BE2C (cell line): ENCODE measurements around the gene C1QTNF8.

Experiments
- DNase-seq: peaks from one replicate; pipeline ENCODE4 v3.0.0-alpha.2; 2020
- H3K27me3 ChIP-seq: fragments of 250-450 bp; sonication (Bioruptor Pico); 2 replicates; pipeline ENCODE4 v1.5.1; 2020; ENCODE audit warnings: mild to moderate bottlenecking
- H3K36me3 ChIP-seq: fragments of 250-450 bp; sonication (Bioruptor Pico); 2 replicates; pipeline ENCODE4 v1.5.1; 2020; ENCODE audit warnings: mild to moderate bottlenecking
- H3K4me1 ChIP-seq: fragments of 250-450 bp; sonication (Bioruptor Pico); 2 replicates; pipeline ENCODE4 v1.5.1; 2020
- H3K4me3 ChIP-seq: 2 replicates; pipeline ENCODE4 v1.5.1; 2011; ENCODE audit warnings: low read depth, low read length
- H3K9me3 ChIP-seq: fragments of 250-450 bp; sonication (Bioruptor Pico); 2 replicates; pipeline ENCODE4 v1.5.1; 2020
- CTCF ChIP-seq: IDR thresholded peaks from 2 replicates; pipeline ENCODE4 v1.5.1; 2012; ENCODE audit warnings: mild to moderate bottlenecking, low read depth, low read length

C1QTNF8 gene

GRCh38 chr16:1049976-1050247, 46.1 kb downstream of the C1QTNF8 start:
- no peak for TF ChIP-seq CTCF
- peaks cover 19% of the 10 kb centered on the region for H3K4me1 ChIP-seq
- no peaks in the 10 kb centered on the region for H3K27me3 ChIP-seq

GRCh38 chr16:1049113-1049975, 46.7 kb downstream of the C1QTNF8 start:
- H3K27me3 ChIP-seq = peaks cover 4% of the 10 kb centered on the region
- DNase-seq = no peak

More at GRCh38 chr16:1049976-1050247, 46.1 kb downstream of the C1QTNF8 start:
- Histone ChIP-seq H3K36me3 (no peaks in the 10 kb centered on the region), H3K4me3 (no peak overlapping the region), H3K9me3 (no peaks in the 10 kb centered on the region)
- DNase-seq = no peak

GRCh38 chr16:1048442-1049112, 47.5 kb downstream of the C1QTNF8 start:
- DNase-seq = peak; percentile 94

More at GRCh38 chr16:1049113-1049975, 46.7 kb downstream of the C1QTNF8 start:
- Histone ChIP-seq H3K4me1 (peaks cover 16% of the 10 kb centered on the region), H3K4me3 (no peak overlapping the region), H3K9me3 (no peaks in the 10 kb centered on the region), H3K36me3 (no peaks in the 10 kb centered on the region)
- no peak for TF ChIP-seq CTCF

GRCh38 chr16:1047801-1048200, 48.2 kb downstream of the C1QTNF8 start:
- Histone ChIP-seq H3K27me3 (peaks cover 8% of the 10 kb centered on the region), H3K4me3 (no peak overlapping the region), H3K36me3 (no peaks in the 10 kb centered on the region), H3K4me1 (peaks cover 16% of the 10 kb centered on the region), H3K9me3 (no peaks in the 10 kb centered on the region)
- no peak for TF ChIP-seq CTCF
- no peak for DNase-seq

More at GRCh38 chr16:1048442-1049112, 47.5 kb downstream of the C1QTNF8 start:
- peaks cover 8% of the 10 kb centered on the region for H3K27me3 ChIP-seq
- no peaks in the 10 kb centered on the region for H3K9me3 ChIP-seq
- peaks cover 16% of the 10 kb centered on the region for H3K4me1 ChIP-seq
- no peaks in the 10 kb centered on the region for H3K36me3 ChIP-seq
- TF ChIP-seq CTCF = no peak
- H3K4me3 ChIP-seq = no peak overlapping the region

GRCh38 chr16:1047123-1047522, 48.9 kb downstream of the C1QTNF8 start:
- H3K4me1 ChIP-seq = peaks cover 16% of the 10 kb centered on the region
- H3K9me3 ChIP-seq = no peaks in the 10 kb centered on the region; the same call in 1 of the 2 replicates
- H3K36me3 ChIP-seq = no peaks in the 10 kb centered on the region
- TF ChIP-seq CTCF = no peak
- no peak for DNase-seq
- H3K27me3 ChIP-seq = peaks cover 8% of the 10 kb centered on the region
- no peak overlapping the region for H3K4me3 ChIP-seq
